Measurements from ENCODE around the gene DIPK1A.

The DIPK1A gene

DNA sequence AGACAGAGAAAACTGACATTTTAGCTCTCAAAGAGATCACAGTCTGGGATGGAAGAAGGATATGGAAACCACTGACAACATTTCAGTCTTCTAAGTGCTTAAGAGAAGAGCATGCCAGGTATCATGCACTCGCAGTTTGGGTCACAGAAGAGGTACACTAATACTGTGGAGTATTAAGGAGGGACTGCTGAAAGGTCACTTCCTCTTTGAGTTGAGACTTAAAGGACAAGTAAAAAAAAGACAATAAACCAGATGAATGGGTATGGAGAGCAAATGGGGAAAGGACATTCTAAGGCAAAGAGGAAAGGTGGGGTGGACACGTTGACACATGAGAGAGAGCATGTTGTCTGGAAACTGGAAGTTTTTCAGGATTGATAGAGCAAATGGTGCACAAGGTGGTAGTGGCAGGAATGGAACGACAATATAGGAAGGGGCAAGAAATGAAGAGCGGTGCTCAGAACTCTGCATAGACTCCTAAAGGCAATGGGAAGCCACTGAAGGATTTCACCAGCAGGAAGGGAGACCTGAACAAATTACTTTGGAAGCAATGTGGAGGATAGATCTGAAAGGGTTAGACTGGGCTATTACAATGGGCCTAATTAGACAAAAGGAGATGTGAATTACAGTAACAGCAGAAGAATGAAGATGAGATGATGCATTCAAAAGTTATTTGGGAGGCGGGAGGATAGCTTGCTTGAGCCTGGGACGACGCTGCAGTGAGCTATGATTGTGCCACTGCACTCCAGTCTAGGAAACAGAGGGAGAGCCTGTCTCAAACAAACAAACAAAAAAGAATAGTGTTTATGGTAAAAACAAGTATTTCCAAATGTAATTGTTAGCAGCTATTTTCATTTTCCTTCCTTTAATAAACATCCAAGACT is 11.1 kb downstream of the DIPK1A start:
- no peak for DNase-seq

DNA sequence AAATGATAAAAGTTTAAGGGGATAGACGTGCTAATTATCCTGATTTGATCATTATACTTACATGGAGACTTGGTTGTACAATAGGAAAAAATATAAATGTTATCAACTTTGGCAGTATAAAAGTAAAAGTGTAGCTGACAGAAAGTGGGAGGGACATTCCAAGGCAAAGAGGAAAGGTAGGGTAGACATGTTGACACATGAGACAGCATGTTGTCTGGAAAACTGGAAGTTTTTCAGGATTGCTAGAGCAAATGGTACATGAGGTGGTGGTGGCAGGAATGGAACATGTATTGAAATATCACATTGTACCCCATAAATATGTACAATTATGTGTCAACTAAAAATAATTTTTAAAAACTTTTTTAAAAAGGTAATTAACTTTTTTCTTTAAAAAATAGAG is 13.2 kb downstream of the DIPK1A start:
- DNase-seq = no peak

DNA sequence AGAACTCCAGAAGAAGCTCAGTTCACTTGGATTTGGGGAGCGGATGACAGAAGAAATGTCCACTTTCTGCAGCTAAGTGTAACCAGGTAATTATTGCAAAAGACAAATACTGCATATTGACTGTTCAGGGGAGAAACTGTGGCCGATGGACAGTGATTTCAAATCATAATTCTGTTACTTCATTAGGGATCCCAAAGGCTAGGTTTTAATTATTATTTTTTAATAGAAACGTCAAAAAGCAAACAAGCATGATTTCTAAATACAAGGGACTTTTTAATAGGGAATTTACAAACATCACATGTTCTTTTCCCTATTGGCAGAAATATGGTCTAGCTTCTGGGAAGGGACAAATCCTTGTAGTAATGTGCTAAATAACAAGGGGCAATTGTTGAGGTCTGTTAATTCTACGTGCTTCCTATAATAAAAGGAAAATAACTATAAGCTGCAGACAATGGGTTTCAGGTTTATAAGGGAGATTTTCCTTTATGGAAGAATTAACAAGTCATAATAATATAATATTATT is 15.5 kb downstream of the DIPK1A start:
- DNase-seq = no peak

DNA sequence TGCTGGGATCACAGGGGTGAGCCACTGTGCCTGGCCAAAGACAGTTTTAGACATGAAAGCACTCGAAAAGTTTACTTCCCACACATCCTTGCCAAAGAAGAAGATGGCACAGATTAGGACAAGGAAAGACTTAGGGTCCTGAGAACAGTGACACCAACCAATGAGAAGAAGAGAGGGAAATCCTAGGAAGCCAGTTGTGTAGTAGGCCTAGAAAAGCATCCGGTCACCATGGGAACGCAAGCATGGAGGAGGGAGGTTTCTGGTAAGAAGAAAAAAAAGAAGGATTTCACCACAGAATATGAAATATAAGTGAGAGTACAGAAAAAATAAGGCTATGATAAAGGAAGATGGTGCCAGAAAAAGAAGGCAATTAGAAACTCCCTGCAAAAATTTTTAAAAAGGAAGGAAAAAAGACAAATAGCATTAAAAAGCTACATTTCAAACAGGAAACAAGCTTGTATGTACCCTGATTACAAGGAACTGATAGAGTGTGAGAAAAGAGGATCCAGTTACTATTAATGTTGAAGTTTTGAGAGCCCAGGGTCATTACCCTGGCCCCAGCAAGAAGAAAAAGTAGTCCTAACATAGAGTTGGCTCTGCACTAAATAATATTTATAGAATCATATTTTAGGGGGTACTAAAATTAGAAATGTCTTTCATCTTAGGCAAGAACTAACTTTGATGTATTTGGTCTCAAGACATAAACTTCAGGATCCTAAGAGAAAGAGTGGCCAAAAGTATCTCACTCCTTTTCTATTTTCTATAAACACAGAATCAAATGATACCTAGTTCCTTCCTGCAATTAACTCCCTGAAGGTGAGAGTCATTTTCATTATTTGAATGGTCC is 16.1 kb downstream of the DIPK1A start:
- no peak for DNase-seq

DNA sequence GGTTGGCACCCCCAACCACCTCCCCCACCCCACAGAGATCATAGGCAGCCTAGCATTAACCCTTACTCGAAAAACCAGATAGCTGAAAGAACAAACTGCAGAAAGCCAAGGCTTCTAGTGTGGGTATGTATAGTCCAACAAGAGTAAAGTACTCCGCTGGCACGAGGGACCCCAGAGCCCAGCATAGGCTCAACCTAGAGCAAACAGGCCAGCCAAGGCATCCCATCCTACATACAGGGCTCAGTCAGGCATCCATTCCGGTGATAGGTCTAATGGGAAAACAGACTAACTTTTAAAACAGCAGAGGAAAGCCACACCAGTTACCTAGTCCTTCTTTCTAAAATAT is 17.8 kb downstream of the DIPK1A start:
- no peak for DNase-seq

DNA sequence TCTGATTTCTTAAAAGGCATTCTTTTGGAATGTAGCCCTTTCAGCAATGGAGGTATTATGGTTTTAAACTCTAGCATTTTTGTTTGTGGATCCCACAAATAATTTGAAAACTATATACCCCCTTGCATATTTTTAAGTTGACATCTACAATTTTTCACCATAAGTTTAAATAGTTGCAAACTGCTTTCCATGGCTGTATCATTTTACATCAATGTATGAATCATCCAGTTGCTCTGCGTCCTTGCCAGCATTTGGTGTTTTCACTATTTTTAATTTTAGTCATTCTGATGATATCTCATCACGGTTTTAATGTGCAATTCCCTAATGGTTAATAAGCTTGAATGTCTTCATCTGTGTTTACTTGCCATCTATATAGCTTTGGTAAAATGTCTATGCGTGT is 20.7 kb downstream of the DIPK1A start:
- no peak for DNase-seq

DNA sequence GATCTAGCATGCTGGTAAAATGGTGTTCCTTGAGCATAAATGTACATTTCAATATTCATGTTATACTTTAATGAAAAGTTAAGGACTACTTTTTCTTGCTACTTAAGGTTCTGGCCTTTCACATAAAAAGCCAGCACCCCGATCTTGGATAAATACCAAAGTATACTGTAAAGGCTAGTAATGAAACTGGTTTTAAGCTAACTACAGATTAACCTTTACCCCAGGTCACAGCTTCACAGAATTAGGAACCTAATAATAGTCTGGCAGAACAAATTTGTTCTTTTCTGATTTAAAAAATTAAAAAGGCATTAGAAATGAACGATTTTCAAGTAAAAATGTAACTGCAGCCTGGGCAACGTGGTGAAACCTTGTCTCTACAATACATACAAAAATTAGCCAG is 23.5 kb downstream of the DIPK1A start:
- no peak for DNase-seq

DNA sequence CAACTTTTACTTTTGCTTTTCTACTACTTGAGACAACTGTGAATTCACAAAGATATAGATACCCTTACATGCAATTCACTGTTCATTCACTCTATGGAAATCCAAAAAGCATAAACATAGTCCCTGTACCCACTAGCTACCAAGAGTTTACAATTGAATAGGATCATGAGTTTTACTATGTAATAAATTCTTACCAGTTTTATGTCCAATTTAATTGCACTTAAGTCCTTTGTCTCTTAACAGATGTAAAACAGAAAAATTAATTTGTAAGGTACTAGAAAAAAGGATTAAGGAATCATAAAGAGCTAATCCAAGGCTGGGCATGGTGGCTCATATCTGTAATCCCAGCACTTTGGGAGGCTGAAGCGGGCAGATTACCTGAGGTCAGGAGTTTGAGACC is 24.4 kb downstream of the DIPK1A start:
- no peak for DNase-seq

DNA sequence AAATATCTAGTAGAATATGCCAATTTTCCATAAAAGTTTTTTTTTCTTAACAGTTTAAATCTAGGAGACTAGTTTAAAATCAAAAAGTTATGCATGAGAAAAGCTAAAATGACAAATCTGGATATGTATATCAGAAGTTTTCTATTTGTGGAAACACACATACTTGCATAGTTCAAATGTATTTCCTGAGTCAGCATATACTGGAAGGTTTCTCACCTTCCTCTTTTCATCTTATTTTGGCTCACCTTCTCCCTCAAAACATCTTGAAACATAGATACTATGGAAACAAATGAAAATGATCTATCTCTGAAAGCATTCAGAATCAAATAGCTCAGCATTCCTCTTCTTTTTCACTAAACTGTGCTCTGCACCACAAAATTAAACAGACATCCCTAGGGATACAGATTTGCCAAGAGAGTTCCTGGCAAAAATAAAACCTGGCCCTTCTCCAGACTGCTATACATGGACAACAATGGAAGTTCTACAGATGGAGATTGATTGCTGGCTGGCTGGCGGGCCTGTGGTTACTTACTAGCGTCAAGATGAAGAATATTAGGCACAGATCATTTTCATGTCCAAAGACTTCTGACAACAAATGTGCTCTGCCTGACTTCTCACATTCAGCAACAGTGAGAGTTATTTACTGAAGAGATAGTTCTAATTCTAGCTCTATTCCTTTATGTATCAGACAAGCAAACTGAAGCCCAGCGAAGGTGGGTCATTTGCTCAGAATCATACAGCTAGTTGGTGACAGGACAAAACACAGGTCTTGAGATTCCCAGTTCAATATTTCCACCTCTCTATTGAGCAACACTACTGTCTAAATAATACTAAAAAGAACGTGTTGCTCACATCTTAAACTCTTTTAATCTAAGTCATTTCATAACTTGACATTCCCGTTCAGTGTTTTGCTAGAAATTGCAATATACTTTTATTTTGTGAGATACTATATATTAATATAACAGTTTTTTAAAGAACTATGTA is 26.6 kb downstream of the DIPK1A start:
- no peak for DNase-seq

DNA sequence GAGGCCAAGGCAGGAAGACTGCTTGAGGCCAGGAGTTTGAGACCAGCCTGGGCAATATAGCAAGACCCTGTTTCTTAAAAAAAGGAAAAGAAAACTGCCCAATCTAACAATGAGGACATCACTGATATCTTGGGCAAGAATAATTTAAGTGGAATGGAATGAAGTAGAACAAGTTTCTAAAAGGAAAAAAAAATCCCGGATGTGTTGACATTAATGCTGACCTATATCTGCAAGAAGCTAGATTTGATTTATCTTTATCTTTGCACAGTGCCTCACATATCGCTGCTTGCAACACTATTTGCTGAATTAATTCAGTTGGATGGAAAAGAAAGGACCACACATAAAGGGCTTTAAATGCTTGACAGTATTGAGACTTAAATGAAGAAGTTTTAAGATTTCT is 27.8 kb downstream of the DIPK1A start:
- DNase-seq = no peak

DNA sequence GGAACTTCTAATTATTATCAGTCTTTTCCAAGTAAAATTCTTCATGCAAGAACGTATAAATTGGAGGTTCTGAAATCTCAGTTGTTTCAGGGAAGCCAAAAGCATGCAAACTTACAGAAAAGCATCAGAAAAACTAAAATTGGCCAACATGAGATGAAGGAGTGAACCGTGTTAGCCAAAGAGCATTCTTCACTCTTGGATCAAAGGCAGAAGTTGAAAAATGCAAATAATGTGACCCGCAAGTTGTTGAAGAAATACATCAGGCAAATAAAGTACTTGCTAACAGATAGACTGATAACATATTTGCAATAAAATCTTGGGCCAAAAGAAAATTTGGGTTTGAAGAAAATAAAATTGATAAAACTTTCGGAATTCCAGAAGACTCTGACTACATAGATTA is 29.6 kb downstream of the DIPK1A start:
- DNase-seq = no peak

DNA sequence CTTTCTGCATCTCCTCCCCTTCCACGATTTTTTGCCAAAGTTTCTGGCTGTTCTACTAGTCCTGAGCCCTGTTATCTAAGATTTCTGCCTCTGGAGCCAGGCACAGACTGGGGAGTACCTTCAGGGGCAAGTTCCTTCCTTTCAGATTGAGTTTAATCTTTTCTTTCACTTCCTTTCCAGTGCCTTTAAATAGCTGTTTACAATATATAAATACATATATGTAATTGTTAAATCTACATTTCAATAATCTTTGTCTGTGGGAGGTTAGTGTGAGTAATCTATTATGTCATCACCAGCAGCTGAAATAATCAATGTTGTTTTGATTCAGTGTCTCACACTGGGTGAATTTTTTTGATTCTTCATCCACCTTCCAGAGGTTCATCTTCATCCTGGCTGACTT is 31.8 kb downstream of the DIPK1A start:
- DNase-seq = no peak

DNA sequence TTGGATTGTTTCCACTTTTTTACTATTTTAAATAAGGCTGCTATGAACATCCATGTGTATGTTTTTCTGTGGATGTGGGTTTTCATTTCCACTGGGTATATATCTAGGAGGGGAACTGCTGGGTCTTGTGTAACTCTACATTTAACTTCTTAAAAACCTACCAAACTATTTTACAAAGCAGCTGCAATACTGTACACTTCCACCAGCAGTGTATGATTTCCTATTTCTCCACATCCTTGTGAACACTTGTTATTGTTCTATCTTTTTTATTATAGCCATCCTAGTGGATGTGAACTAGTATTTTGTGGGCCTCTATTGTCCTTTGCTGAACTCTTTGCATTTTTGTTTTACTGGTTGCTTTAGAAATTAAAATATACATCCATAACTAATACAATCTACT is 33.4 kb downstream of the DIPK1A start:
- no peak for DNase-seq

DNA sequence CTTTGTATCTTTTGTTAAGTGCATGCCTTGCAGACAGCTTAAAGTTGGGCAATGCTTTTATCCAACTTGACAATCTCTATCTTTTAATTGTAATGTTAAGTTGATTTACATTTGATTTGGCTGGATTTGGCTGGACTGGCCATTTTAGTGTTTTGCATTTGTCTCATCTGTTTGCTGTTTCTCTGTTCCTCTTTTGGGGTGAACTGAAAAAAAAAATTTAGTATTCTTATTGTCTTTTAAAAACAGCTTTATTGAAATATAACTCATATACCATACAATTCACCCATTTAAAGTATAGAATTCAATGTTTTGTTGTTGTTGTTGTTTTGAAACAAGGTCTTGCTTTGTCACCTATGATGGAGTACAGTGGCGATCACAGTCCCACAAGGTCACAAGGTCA is 34.4 kb downstream of the DIPK1A start:
- DNase-seq = no peak

DNA sequence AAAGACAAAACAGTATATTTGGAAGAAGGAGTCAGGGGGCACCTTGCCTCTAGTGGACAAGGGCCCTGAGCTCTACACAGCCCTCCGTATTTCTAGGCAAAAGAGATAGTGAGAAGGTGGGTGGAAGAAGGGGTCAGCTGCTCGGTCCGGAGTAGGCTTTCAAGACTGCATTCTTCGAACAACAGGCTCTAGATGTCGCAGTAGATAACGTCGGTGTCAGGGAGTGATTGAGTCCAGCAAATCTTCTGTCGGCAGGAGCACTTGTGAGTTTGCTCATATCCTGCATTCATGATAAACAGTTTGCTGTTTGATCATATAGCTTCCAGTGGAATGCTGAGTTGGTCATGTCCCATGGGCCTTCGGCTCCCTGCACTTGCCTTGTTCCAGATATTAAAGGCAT is 36.8 kb downstream of the DIPK1A start:
- no peak for DNase-seq

DNA sequence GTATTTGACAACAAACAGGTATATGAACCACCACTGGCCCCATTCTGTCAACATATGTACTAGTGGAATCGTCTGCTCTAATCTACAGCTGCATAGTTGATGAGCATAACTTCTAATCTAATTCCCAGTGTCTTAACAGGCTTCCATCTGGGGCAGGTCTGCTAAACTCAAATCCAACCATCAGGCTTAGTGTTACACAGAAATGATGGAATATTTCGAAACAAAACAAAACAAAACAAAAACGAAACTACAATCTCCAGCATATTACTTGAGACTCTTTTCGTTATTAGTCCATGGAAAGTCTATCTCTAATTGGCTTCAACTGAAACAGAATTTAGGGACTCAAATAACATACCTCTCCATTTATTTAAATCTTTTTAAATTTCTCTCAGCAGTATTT is 37.6 kb downstream of the DIPK1A start:
- DNase-seq = no peak

DNA sequence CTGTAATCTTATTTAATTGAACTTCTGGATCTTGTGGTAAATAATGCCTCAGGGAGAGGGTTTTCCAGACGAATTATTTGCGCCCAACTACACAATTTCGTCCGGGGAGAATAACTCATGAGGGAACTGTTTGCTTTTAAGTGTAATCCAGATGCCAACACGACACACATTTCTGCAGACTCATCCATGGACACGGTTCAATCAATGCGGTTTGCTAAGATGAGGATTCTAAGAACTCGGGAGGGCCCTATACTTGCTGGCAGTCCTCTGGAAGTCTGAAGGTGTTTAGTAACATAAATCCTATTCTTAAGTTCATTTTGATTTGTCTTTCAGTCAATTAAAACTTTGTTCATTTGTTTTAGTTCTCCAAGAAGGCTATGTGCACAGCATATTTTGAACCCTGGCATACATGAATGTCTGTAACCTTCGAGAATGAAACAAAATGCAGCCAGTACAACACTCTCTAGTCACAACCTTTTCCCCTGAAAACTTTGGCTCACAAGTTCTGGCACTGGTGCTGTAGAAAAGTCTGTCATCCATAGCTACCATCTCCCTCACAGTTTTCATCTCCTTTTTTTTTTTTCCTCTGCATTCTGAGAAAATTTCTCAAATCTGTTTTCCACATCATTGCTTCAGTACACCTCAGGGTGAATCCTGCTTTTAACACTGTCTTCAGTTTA is 38.8 kb downstream of the DIPK1A start:
- no peak for DNase-seq

DNA sequence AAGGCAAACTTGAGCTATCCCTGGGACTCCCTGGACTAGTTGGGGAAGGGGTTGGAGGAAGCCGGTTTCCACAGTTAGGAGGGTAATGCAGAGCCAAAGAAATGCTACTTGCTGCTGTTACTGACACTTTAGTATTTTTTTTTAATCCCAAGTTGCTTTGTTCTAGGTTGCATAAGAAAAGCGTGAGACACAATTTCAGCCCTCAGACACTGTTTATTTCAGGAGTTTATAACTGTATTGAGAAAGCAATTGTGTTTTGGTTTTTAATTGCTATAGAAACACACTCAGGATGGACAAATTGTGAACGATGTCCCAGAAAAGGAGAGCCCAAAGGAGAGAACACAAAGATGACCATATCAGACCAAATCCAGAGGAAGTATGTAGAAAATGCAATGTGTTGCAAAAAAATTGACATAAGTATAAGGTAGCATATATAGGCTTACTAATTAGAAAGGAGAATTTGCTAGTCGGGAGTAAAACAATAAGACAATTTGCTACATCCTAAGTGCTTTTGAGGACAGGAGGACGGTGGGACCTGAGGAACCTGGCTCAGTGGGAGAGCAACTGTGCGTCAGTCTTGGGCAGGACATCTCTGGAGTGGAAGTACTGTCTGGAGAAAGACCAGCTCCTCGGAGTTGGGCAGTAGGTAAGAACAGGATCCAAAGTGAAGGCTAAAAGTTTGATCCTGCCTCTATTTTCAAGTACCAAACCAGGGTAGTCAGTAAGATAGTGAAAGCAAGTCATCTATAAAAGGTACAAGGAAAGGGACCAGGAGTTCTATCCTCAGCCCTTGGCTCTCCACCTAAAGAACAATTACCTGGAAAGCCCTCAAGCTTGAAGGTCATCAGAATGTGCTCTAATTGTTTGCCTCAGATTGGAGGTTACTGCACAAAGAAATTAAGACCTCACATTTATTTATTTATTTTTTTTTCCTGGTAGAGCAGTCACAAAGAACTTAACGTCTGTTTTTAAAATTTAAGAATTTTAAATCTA is 39.9 kb downstream of the DIPK1A start:
- no peak for DNase-seq

DNA sequence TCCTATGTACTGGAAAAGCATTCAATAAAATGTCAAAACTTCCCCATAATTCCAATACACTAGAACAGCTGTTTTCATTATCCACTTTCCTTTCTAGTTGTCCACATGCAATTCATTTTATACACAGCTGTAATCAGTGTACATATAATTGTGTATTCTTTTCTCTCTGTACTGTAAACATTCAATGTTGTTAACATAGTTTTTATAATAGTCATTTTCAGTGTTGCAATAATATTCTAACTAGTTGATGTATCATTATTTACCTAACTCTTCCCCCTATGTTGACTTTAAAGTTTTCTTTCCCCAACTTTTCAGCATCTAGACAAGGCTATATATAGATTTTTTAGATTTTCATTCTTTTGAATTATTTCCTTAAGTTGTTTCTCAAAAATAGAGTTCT is 44.4 kb downstream of the DIPK1A start:
- no peak for DNase-seq

DNA sequence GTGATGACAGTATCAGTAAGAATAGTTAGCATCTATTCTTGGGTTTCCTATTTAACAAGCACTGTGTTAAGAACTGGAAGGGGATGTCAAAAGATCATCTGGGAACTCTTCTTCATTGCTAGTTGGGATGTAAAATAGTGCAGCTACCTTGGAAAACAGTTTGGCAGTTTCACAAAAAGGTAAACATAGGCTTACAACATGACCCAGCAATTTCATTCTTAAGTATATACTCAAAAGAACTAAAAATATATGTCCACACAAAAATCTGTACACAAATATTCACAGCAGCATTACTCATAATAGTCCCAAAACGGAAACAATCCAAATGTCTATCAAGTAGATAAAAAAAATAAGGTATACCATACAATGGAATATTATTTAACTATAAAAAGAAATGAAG is 45.7 kb downstream of the DIPK1A start:
- DNase-seq = no peak
